NCI-H1048 (cell line): ENCODE measurements around the gene MPP7.

Source experiments
- DNase-seq: peaks from one replicate; lab custom pipeline; 2025; lab: John Stamatoyannopoulos, UW

MPP7 gene

DNA sequence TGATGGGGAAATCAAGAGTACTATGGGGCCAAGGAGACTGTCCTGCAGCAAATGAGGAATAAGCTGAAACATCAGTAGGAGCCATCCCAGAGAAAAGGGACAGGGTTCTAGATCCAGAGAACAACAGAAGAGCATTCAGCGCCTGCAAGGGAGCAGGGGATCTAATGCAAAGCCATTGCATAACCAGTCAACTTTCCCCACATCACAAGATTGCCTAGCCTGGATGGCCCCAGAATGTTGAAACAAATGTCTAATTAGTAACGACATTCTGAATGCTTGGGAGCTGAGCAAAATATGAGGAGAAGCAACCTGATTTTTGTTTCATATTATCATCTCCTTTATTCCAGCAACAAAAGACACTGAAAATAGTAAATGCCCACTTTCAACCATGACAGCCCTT, 2.7 kb upstream of the MPP7 start:
- DNase-seq = no peak

DNA sequence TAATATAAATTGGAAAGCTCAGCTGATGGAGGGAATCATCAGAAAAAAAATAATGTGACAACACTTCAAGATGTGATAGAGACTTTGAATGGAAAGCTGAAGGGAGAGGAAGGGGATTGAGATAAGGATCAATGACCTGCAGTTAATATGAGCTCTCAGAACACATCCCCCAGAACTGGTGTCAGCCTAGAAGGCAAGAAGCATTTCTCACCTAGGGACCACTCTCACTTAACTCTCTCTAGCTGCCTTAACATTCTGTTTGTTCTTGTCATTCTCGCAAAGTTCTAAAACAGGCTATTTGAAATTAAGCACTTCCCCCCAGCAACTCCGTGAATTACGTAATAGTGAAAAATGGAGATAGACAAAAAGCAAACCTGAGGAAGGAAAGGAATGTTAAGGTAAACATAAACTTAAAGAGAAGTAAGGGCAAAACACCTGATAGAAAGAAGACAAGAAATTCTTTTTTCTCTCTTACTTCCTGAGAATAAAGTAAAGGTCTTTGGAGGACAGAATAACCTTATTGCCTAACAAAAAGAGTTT, 1.2 kb upstream of the MPP7 start:
- no peak for DNase-seq

DNA sequence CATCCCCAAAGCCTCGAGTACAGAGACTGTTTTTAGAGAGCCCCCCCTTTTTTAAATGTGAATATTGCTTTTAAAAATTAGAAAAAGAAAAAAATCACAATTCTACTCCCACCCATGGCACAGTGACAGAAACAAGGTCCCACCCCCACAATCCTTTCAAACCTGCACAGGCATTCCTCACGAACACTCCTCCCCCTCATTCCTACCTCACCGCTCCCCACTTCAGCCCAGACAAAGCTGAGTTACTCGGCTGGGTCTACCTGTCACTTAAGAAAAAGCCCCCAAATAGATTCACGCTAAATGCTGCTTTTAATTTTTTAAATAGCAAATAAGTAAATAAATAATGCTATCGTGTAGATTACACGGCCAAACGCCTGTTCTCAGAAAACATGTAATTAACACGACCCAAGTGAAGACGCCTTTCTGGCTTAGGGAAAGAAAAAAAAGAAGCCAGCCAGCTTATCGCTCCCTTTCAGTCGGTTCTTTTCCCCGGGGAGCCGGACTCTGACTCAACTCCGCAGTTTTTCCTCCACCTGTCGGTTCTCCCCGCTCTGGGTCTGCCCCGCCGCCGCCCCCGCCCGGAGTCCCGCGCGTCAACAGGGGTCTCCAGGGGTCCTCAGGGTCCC, 739 bp downstream of the MPP7 start:
- no peak for DNase-seq

DNA sequence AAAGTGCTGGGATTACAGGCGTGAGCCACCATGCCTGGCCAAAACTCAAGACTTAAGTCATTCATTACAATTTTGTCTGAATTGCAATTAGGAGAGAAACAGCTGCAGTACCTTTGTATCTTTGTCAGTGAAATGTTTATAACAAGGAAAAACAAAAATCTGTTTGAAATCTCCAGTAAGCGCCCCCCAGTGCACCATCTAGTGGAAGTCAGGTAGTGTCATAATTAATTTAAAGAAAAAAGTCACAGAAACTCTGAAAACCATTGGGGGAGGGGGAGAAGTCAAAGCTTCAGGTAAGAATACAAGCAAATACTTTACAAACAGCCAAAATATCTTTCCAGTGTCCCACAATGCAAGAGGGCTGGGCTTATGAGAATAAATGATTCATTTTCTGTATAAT, 2.8 kb downstream of the MPP7 start:
- no peak for DNase-seq

DNA sequence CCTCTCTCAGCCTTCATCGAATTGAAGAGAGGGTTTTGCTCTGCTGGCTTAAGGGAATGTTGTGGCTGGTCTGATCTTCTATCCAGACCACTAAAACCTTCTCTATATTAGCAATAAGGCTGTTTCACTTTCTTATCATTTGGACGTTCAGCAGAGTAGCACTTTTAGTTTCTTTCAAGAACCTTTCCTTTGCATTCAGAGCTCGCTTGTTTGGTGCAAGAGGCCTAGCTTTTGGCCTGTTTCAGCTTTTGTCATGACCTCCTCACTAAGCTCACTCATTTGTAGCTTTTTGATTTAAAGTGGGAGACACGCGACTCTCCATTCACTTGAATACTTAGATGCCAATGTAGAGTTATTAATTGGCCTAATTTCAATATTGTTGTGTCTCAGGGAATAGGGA, 3.9 kb downstream of the MPP7 start:
- no peak for DNase-seq

DNA sequence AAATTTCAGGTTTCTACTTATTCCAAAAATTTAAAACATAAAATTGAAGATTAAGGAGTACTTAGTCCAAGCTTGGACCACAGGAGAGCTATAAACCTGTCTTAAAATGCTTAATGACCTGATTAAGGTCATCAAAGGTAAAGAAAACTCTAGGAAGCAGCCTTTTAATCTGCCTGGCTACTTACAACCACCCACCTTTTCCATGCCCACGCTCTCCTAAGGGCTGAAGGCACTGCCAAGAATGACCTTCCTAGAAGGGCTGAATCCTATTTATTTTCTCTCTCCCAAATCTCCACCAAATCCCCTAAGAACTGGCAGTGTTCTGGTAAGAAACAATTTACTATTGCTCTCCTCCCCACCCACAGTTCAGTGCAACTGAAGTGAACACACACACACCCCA, 6.8 kb downstream of the MPP7 start:
- no peak for DNase-seq

DNA sequence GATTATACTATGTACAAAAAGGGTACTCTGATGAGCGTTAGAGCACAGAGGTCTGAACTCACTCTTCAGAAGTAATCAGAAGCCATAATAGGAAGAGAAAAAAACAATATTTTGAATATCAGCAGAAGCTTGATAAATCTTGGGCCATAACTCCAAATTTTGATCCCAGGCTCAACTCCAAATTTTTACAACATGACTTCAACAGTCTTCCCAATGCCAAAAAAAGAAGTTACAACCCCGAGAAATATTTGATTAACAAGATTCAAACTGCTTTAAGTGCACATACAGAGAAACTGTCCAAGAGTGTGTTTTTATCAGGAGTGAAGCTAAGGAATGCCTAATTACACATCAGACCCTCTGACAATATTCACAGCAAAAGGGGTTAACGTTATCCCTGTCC, 7.5 kb downstream of the MPP7 start:
- DNase-seq = no peak

DNA sequence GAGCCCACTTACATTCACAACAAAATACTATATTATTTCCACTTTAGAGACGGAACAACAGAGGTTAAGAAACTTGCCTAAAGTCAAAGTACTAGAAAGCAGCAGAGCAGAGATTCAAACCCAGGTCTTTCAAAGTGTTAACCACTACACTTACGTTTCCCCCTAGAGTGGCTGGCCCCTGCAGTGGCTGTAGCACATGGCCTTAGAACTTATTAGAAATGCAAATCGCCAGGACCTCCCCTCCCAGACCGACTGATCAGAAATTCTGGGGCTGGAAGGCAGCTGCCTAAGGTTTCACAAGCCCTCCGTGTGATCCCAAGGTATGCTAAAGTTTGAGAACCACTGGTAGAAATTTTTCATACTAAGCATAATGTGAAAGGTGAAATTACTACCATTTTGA, 8.1 kb downstream of the MPP7 start:
- no peak for DNase-seq

DNA sequence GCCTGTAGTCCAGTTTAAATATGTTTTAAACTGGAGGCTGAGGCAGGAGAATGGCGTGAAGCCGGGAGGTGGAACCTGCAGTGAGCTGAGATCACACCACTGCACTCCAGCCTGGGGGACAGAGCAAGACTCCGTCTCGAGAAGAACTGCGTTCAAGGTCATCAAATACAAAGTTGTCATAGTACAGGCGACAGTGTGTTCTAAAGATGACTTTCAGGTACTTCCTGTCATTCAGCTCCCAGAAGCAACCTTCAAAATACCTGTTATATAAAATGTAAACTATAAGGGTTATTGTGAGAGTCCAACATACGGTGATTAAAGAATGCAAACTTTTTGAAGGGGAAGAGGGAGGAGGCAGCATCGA, 8.7 kb downstream of the MPP7 start:
- no peak for DNase-seq

DNA sequence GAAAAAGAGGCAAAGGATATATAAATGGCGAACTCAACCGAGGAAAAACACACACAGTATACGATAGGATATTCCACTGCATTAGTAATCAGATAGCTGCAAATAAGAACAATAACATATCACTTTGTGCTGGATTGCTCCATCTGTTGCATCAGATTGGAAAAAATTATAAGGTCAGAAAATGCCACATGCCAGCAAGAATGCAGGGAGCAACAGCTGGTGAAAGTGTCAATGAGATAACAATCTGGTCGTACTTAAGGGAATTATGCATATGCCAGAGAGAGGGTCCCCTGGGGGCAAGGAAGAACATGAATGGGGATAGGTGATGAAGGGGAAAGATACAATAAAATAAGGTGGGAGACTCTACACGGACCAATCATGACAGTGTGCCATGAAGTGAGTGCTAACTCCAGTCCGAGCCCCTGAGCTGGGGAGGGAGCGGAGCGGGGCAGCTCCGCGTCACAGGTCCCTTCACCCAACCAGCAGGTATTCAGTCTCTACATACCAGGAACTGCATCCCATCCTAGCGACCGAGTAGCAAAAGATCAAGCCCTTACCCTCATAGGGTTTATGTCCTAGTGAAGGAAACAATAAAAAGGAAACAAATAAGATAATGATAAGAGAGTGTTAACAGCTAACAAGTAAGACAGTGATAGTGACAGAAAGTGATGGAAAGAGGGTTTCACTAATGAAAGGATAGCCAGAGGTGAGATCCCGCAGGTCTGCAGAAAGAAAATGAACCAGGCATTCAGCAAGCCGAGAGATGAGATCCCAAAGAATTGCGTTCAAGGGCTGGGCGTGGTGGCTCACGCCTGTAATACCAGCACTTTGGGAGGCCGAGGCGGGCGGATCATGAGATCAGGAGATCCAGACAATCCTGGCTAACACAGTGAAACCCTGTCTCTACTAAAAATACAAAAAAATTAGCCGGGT, 9.4 kb downstream of the MPP7 start:
- no peak for DNase-seq

DNA sequence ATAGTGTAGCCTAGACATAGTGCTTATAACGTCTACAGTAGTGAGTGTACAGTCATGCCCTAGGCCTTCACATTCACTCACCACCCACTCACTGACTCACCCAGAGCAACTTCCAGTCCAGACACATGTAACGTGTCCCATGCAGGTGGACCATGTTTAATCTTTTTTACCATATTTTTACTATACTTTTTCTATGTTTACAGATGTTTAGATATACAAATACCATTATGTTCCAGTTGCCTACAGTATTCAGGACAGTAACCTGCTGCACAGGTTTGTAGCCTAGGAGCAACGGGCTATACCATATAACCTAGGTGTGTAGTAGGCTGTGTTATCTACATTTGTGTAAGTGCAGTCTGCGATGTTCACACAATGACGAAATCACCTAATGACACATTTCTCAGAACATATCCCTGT, 11.0 kb downstream of the MPP7 start:
- no peak for DNase-seq

DNA sequence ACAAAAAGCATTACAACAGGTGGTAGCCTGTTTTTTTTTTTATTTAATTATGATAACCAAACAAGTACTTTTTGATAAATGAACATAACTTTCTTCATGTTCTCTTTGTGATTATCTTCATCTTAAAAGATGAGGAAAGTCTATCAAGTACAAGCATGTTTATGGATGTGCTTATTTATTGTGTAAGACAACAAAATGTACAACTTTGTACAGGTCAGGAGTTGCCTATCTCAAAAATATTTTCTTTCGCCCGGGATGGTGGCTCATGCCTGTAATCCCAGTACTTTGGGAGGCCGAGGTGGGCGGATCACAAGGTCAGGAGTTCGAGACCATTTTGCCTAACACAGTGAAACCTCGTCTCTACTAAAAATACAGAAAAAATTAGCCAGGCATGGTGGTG, 17.0 kb downstream of the MPP7 start:
- DNase-seq = no peak

DNA sequence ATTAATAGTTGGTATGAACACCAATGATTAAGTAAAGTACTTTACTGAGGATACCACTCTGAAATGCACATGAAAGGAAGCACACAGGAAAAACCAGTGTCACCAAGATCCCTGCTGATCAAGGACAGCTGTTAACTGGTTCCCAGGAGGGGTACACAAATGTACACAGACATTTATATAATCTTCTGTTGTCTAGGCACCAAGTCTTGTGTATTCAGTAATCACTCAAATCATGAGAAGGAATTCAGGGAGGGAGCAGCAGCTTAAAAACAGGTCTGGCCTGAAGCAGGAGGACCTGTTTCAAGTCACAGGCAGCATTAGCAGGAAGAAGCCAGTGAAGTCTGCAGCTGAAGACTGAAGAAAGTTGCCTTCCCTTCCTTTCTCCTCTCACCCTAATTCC, 18.7 kb downstream of the MPP7 start:
- no peak for DNase-seq

DNA sequence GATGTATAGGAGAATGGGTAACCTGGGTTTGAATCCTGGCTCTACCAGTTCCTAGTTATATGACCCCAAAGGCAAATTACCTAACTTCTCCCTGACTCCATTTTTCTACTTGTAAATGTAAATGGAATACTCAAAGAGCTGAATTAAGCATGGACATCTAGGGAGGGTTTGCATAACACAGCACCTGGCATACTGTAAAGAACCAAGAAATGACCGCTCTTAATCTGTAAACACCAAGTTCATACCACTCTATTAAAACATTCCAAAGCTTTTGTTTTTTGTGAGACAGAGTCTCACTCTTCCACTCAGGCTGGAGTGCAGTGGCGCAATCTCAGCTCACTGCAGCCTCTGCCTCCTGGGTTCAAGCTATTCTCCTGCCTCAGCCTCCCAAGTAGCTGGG, 19.6 kb downstream of the MPP7 start:
- DNase-seq = no peak

DNA sequence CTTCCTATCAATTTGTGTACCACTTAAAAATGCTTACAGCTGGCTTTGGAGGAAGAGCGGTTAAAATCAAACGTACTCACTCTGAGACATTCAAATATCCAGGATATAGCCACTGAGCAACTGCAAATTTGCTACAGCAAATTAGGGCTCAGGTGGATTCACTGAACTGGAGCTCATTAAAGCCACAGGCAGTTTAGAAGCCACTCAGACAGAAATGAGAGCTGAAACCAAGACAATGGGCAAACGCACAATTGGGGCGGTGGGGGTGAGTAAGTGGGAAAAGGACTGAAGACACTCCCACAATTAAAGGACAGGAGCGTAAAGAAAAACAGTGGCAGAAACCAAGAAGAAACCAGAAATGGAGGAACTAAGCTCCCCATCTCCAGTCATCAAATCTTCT, 20.5 kb downstream of the MPP7 start:
- no peak for DNase-seq

DNA sequence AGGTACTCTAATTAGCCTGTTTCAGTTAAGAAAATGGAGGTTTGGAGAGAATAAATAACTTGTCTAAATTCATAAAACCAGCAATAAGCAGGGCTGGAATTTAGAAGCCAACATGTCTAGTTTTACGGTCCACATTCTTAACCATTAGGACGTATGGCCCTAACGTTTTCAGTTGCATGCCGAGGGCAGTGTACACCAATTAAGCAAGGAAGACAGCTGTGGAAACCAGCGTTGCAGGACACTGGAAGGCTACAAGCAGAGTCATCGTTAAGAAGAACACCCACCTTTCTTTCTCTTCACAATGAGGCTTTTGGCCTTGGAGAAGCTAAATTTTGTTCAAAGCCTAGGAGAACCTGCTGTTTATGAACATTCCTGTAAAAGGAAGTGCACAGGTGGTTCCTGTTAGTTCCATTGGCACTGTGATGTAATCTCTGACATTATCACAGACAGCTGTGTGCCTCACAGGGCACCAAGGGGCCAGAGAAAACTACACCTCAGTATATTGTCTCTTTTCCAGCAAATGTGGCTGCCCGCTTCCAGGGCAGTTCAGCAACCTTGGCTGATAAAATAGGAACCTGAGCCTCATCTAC, 21.0 kb downstream of the MPP7 start:
- DNase-seq = no peak

DNA sequence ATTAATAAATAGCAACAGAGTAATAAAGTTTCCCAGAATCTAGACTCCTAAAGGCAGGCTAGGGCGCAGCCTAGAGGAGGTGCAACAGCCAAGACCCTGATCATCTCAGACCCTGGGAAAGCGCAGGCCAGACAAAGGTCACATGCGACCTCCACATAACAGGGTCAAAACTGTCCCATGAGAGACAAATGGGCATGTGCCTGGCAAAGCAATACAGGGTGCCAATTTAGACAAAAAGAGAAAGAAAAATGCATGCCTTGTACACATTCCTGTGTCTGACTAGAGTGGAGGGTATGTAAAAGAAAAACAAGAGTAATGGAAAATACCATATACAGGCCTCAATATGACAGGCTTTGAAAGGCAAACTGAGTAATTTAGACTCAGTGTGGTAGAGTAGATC, 22.2 kb downstream of the MPP7 start:
- no peak for DNase-seq

DNA sequence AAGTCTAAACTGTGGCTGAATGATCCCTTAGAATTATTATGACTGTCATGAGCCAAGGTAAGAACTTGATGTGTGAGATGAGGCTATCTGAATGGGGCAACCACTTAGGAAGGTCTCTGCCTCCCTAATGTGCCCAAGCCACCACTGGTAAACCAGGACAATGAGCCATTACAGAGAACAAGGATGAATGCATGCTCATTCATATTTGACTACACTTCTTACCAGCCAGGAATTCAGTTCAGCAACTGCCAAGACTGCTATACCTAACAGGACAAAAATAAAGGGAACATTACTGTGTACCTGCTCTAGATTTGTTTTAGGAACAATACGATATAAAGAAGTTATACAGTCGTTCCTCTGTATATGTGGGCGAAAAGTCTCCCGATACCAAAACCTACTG, 23.0 kb downstream of the MPP7 start:
- no peak for DNase-seq

DNA sequence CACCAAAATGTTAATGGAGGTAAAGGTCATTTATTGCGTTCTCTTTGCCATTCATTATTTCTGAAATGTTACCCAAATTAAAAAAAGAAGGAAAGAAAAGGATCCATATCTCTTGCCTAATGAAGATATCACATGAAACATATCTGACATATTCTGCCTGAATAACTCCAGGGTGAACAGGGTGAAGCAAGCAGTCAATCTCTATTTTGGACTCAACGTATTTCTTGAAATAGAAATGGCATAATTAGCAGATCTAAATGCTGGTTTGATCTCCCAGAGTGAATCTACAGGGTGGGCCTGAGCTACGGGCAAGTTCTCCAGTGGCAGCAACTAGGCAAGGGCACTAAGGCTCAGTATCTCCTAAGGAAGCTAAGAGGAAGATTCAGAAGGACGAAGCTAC, 24.0 kb downstream of the MPP7 start:
- DNase-seq = no peak

DNA sequence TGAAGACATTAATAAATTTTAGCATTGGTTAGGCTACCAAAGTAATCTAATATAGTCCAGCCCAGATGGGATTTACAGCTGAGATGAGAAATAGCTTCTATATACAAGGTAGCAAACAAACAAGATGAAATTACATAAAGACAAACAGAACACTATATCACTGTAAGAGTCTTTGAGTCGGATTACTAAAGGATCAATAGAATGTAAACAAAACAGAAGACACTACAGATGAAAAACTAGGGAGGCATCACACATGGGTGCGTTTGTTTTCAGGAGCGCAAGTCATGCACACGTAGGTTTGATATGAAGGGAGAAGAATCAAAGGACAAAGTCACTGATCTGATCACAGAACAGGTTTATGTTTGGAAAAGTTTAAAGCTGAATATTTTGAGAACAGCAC, 26.5 kb downstream of the MPP7 start:
- DNase-seq = no peak

DNA sequence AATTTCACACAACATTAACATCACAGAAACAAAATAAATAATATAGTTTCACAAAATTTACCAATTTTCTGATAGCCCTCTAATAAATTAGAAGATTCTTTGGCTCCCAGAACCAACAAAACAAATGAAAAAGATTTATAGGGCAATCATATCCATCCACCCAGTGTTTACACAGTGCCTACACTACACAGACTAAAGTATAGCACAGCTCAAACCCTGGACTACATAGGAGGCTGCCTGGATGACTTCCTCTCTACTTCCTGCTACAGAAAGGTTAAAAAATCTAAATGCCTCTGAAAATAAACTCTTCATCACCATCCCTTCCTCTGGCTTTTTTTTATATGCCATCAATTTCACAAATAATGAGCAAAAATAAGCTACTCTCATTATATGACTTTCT, 28.4 kb downstream of the MPP7 start:
- DNase-seq = no peak

DNA sequence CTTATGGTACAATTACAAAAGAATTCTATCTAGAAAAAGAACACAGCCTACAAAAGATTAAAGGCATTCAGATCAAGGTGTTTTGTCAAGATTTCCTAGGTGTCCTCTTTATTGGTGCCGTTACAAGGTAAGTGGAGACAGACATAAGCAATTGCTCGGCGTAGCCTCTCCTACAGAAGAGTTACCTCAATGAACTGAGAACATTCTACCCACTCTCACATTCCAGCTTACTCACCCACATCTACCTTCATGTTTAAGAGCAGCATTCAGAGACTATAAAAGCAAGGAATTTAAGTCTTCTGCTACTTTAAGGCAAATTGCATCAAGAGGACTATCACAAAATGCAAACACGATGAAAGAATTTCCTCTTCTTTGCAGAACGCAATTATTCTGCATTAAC, 29.5 kb downstream of the MPP7 start:
- no peak for DNase-seq

DNA sequence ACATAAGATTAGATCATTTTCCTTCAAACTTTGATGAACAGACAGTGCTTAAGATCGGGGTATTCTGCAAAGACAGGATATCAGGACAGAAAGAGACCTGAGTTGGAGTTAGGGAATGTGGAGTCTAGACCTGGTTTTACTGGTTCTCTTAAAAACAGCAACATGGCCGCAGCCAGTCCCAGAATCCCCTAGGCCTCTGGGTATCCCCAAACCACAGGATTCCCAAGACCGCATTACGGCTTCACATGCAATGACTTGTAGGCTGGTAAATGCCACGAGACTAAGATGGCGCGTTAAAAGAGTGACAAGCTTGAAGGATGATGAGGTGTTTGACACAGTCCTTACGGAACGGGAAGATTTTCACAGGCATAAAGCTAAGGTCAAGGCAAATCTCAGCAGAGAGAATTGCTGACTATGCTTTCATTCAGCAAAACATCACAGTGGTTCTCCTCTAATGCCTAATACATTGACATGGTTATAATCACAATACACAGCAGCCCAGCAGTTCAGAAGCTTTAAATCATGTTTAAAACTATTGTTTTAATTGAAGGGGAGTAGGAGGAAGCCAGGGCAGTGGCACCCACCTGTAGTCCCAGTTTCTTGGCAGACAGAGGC, 32.9 kb downstream of the MPP7 start:
- DNase-seq = no peak
